Islet precursor cell (in vitro differentiated cells): Measurements from ENCODE around the gene RNF187.
"Not testable (repeated sequence)": the region's sequence is repeated elsewhere in the genome, so short reads cannot be mapped to it uniquely, and the experiment has no call there.

Experiments
- DNase-seq: peaks from one replicate; pipeline ENCODE4 v3.0.0-alpha.2; 2018

The RNF187 gene

DNA sequence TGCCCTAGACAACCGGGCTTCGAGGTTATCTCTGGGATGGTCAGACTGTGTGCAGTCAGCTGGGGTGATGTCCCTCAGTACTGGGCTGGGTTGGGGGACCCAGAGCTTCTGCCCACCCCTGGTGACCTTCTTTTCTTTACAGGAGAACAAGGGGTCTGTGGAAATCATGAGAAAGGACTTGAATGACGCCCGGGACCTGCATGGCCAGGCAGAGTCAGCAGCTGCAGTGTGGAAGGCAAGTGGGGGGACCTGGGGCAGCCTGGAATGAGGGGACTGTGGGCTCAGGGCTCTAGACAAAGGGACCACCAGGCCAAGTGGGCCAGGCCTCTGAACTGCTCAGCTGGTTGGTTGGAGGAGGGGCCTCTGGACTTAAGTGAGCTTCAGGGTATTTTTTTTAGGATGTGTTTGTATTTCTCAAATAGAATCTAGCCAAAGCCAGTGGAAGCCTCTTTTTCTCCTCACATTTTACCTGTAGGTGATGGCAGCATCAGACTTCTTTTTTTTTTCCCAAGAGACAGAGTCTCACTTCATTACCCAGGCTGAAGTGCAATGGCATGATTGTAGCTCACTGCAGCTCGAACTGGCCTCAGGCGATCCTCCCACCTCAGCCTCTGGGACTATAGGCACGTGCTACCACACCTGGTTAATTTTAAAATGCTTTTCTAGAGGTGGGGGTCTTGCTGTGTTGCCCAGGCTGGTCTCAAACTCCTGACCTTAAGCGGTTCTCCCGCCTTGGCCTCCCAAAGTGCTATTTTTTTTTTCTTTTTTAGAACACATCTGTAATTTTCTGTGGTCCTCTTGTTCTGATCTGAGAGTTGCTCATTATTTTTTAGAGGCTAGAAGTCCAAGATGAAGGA is 1.9 kb downstream of the RNF187 start:
- no peak for DNase-seq

DNA sequence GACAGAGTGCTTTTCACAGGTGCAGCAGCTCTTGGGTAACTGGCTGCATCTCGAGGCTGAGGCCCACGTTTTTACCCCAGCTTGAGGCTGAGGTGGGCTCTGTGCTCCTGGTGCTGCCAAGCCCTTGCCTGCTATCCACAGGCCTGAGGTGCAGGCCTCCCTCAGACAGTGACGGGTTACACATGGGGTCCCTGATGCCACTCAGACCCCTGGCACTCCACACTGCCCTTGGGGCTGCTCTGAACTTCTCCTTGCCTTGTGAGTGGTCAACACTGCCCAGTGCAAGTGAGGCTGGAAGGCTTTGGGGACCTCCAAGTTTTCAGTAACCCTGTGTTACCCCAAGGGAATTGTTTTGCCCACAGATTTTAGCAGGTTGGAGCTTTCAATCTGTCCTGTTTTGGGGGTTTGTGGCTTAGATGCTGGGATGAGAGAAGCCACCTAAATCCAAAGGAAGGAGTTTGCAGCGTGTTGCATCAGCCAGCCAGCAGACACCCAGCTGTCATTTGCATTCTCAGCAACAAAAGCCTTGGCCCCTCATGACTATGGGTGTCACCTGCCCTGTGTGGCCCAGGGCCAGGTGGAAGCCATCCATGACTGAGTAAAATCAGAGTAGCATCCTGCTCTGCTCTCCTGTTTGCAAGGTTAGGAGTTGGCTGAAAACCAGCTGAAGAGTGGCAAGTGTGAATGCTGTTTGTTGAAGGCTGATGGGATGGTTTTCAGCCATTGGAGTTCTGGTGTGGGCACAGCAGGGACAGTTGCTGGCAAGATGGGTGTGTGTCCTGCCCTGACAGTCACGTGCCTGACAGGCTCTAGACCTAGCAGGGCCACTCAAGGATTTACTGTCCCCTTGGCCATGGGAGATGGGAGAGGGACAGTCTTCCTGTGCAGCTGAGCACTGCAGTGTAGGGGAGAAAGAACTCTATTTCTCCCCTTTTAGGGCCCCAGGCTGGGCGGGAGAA is 3.2 kb downstream of the RNF187 start:
- no peak for DNase-seq

DNA sequence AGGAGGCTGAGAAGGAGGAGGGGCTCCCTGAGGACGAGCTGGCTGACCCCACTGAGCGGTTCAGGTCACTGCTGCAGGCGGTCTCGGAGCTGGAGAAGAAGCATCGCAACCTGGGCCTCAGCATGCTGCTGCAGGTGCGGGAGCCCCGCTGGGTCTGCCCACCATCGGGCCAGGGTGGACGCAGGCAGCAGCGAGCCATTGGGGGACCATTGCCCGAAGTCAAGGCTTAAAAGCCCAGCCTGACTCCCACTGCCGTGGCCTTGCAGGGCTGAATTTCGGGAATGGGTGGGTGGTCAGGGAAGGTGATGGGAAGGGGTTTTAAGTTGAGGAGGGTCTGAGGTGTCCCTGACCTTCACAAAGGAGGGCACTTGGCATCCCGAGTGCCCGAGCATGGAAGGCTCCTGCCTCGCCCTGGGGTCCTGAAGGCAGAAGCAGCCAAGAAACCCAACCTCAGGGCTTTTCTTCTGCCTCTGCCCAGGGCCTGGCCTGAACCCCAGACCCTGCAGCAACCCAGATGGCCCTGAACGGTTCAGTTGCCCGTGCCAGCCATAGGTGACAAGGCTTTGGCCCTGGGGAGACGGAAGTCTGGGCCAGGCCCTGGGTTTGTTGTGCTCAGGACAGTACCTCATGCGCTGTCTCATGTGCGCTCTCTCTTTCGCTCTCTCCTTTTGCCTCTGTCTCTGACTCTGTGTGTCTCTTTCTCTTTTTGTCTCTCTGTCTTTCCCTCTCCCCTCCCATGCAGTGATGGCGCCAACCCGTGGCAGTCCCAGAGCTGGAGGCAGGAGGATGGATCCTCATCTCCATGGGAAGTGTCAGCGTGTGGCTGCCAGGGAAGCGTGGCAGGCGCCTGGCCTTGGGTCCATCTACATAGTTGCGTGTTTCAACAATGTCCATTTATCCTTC is 6.2 kb downstream of the RNF187 start:
- DNase-seq = no peak

DNA sequence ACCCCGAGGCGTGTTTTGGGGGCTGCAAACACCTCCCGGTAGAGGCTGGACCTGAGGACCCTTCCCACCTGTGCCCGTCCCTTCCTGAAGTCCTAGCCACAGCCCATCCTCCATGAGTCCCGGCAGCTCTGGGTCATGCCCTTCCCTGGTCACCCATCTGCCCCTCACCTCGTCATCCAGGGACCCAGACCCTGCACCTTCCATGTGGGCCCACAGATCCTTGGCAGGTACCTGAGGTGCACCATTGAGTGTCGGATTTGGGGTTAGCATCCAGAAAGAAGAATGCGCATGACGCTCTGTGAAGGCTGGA is 6.8 kb downstream of the RNF187 start:
- DNase-seq = no peak

DNA sequence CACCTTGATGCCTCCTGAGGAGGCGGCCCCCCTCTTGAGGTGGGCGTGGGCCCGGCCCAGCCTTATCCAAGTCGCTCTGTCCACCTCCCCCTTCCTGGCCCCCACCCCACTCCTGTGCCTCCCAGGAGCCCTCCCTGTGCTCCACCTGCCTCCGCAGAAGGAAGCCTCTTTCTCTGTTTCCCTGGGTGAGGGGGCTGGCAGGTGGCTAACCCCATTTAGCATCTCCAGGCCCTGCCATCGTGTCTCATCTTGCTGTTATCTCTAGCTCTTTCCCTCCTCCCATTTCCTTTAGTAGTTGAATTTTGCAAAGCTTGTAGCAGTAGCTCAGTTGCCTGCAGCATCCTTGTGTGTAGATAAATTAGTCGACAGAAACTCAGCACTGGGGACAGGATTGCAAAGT is 7.2 kb downstream of the RNF187 start:
- DNase-seq = no peak

DNA sequence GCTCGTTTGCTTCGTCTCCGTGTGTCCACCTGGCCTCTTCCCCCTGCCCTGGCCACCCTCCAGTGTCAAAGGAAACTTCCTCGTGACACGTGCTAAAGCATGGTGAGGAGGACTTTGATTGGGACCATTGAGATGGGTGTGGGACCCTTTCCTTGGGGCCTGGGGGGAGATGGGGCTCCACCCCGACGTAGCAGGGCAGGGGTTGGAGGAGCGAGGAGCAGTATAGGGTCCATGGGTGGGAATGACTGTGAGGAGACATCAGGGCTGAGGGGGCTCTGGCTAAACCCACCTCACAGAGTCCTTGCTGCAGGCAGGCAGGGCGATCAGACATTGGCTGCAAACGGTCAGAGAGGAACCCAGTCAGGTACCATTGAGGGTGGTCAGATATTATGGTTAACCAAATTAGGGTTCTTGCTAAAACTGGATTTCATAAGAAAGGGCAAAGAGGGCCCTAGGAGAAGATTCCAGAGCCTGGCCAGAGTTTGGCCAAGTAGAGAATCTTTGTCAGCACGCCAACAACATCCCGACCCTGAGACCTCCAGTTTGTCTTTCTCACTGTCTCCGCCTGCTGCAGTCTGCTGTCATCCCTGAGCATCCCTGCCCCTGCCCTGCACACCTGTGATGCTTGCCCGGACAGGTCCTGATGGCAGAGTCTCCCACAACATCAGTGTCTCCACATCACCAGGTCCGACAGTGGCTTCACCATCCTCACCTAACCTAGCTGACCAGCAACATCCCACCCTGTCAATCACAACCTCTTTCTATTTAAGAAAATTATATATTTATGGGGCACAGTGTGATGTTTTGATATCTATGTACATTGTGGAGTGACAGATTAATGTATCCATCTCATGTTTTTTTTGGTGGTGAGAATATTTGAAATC is 8.0 kb downstream of the RNF187 start:
- no peak for DNase-seq

DNA sequence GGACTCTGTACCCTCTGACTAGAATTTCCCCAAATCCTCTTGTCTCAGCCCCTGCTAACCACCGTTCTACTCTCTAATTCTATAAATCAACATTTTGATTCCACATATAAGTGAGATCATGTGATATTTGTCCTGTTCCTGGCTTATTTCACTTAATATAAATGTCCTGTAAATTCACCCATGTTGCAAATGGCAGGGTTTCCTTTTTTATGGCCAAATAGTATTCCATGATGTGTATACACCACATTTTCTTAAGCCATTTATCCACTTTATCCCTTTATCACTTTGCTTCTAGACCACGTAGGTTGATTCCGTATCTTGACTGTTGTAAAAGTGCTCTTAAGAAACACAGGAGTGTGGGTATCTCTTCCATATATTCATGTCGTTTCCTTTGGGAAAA is 8.9 kb downstream of the RNF187 start:
- no peak for DNase-seq

DNA sequence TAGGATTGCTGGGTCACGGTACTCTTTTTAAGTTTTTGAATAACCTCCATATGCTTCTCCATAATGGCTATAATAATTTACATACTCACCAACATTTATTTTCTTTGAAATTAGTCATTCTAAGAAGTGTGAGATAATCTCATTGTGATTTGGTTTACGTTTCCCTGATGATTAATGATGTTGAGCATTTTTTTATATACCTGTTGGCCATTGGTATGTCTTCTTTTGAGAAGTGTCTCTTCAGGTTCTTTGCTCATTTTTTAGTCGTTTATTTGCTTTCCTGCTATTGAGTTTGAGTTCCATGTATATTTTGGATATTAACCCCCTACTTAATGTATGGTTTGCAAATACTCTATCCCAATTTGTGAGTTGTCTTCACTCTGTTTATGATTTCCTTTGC is 9.3 kb downstream of the RNF187 start:
- no peak for DNase-seq

DNA sequence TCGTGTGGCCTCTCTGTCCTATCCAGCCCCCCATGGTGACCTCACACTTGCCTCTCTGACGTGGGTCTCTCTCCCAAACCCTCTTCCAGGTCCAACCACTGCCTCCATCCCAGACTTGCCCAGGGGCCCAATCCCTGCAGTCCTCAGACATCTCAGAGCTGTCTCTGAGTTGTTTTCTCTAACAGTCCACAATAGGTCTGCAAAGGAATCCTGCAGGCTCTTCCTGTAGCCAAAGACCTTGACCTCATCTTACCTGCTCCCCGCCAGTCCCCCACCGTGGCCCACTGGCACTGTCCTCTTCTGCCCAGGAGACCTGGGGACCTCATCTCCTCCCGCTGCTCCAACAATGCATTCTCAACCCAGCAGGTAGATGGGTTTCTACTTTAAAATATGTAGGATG is 10.0 kb downstream of the RNF187 start:
- DNase-seq = no peak

DNA sequence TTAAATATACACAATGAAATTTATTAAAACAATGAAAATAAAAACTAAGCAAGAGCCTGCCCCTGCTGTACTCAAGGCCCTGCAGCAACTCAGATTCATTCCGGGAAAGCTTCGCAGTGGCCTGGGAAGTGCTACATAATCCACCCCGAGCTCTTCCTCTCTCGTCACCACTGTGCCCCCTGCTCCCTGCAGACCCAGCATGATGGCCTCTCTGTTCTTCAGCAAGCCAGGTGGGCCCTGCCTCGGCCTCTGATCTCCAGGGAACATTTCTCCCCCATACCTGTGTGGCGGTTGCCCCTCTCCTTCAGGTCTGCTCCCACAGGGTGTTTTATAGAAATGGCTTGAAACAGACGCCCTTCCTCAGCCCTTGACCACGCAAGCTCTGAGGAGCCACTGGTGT is 10.6 kb downstream of the RNF187 start:
- DNase-seq = no peak

DNA sequence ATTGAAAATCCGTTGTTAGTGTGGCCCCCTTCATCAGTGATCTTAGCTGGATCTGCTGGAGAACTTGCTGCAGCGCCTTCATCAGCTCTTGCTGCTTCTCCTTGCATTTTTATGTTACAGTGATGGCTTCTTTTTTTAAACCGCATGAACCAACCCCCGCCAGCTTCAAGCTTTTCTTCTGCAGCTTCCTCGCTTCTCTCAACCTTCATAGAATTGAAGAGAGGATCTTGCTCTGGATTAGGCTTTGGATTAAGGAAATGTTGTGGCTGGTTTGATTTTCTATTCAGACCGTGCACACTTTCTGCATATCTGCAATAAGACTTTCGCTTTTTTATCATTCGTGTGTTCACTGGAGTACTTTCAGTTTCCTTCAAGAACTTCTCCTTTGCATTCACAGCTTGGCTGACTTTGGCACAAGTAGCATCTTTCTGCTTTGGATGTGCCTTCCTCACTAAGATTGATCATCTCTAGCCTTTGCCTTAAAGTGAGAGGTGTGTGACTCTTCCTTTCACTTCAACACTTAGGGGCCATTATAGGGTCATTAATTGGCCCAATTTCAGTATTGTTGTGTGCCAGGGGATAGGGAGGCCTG is 13.1 kb downstream of the RNF187 start:
- DNase-seq = no peak

DNA sequence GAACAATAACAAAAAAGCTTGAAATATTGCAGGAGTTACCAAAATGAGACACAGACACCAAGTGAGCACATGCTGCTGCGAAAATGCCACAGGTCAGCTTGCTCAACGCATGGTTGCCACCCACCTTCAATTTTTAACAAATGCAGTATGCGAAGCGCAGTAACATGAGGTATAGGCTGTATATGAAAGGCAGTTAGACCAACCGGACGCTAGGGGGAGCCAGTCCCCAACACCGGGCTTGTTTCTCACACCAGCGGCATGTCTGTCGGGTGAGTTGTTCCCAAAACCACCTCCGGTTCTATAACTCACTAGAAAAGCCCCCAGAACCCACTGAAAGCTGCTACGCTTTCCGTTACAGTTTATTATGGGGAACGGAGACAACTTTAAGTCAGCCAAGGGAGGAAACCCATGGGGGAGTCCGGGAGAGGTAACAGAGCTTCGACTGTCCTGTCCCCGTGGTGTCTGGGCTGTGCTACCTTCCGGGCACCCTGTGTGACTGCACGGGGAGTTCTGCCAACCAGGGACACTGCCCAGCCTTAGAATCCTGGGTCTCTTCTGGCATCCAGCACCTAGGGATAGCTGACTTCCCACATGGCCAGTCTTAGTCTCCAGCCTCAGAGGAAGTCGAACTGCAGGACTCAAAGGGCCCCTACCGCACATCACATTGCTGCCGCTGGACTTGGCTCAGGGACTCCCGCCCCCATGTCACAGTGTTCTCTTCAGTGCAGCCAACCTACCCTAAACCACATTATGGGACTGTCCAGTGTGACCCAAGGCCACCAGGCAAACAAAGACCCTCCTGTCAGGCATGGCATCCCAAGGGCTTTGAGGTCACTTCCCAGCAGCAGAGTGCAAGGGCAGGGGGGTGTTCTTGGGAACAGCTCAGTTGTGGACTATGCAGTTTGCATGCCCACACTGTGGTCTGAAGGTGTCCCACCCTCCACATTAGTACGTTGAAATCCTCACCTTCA is 14.0 kb downstream of the RNF187 start:
- DNase-seq = peak; percentile 86

DNA sequence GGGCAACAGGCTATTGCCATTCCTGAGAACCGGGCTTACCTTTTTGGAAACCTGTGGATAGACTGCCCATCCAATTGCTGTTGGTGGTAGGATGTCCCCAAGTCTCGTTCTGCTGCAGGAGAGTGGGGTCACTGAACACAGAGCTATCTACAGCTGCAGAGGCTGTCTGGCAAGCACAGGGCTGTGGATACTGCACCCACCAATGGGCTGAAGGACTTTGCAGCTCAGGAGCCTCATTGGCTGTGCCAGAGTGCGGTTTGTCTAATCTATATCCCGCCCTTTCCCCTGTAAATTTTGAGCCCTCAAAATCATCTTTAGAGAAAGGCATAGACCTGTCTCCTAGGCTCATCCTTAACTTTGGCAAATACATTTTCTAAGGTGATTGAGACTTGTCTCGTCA is 15.3 kb downstream of the RNF187 start:
- no peak for DNase-seq

DNA sequence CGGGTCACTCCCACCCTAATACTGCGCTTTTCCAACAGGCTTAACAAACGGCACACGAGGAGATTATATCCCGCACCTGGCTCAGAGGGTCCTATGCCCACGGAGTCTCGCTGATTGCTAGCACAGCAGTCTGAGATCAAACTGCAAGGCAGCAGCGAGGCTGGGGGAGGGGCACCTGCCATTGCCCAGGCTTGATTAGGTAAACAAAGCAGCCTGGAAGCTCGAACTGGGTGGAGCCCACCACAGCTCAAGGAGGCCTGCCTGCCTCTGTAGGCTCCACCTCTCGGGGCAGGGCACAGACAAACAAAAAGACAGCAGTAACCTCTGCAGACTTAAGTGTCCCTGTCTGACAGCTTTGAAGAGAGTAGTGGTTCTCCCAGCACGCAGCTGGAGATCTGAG is 18.8 kb downstream of the RNF187 start:
- DNase-seq = not testable (repeated sequence)

DNA sequence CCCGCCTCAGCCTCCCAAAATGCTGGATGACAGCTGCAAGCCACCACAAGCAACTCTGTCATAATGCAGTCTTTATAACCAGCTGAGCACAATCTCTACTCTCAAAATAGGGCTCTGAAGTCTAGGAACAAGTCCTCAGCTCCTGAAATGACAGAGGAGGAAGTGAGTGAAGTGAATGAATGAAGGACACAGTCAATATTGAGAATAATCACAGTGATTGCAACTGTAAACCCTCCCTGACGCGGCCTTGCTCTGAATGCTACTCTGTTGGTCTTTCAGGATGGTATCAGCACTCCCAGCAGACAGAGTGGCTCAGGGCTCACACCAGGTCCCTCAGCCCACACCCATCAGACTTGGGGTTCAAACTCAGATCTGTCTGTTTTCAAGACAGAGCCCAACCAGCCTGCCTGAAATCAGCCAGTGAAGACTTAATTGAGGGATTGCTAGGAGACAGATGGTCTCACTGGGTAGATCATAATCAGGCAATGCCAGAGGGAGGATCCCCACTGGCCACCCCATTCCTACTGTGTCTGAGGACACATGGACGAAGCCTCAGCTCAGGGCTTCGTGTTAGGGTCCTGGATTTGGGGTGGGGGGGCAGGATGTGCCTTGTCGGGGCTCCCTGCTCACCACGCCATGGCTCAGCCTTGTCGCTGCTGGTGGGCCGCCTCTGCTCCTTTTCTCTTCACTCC is 20.9 kb downstream of the RNF187 start:
- DNase-seq = peak; percentile 11

DNA sequence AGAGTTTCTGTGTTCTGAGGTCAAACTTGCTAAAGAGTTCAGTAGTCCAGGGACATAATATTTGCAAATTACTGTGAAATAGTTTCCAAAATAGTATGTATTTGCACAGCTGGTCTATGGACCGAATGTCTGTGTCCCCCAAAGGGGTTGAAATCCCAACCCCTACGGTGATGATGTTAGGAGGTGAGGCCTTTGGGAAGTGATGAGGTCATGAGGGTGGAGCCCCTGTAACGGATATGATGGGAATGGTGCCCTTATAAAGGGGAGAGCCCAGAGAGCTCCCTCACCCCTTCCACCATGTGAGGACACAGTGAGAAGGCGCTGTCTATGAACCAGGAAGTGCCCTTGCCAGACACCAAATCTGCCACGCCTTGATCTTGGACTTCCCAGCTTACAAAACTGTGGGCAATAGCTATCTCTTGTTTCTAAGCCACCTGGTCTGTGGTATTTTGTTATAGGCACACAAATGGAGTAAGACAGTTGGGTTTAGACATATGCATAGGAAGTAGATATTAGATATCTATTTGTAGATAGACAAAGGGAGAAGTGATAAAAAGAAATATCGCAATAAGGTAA is 21.7 kb downstream of the RNF187 start:
- DNase-seq = no peak

DNA sequence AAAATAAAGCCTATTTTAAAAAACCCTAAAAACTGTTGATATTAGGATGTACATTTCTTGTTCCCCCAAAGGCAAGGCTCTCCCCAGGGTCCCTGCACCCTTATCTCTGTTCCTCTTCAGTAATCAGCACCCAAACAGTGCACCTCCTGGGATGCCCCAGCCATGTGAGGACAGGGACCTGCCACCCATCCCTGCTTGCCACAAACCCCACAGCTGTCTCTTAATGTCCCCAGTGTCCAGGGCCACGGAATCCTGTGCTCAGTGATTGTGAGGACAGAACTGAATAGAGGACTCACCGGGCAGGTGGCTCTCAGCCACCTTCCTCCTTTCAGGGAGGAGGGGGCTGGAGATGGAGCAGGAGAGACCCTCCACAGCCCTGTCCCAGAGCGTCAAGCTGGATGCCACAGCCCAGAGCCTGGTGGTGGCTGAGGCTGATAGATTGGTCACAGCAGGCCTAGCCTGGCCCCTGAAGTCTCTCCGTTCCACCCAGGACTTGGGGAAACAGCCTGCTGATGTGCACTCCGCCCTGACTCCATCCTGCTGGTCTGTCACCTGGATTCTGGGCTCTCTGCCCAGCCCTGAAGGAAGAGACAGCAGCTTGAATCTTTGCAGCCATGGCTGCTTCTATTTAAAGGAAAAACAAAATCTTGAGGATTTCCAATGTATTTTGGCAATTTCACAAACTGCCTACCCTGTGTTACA is 23.1 kb downstream of the RNF187 start:
- no peak for DNase-seq

DNA sequence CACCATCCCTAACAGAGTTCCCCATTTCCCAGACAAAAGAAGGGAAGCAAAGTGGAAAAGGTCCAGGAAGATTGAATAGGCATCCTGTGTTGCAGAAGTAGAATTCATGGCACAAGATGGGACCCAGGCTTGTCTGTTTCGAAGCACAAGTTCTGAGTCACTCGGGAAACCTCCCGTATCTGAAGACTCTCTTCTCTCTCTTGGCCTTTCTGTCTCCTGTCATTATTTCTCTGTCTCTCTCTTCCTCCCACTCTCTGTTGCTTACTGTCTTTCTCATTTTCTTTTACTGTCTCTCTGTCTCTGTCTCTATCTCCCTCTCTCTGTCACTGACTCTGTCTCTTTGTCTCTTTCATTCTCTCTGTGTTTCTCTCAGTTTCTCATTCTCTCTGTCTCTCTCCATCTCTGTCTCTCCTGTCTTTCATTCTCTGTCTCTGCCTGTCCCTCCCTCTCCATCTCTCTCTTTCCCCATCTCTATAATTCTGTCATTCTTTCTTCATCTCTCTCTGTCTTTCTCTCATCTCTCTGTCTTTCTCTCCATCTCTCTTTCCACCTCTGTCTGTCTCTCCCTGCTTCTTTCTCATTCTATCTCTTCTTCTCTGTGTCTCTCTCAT is 23.7 kb downstream of the RNF187 start:
- DNase-seq = no peak
